Measurements from ENCODE around the gene GPC6.
"Not testable (repeated sequence)": the region's sequence is repeated elsewhere in the genome, so short reads cannot be mapped to it uniquely, and the experiment has no call there.

GPC6 gene

GRCh38 chr13:93226623-93227279 lies at the start of gene GPC6:
GPC6 (plus strand) TSS chr13:93226807.
- DNase-seq: peak; percentile 93

- peak; percentile 20 for DNase-seq
Observed at GRCh38 chr13:93180356-93180969, 46.1 kb upstream of the GPC6 start.

- DNase-seq: no peak
Observed at GRCh38 chr13:93182406-93182805, 44.2 kb upstream of the GPC6 start.

- DNase-seq: no peak
Observed at GRCh38 chr13:93183302-93183701, 43.3 kb upstream of the GPC6 start.

- no peak for DNase-seq
Observed at GRCh38 chr13:93190006-93190405, 36.6 kb upstream of the GPC6 start.

- DNase-seq: no peak
Observed at GRCh38 chr13:93193682-93194081, 32.9 kb upstream of the GPC6 start.

- DNase-seq: no peak
Observed at GRCh38 chr13:93199856-93200255, 26.8 kb upstream of the GPC6 start.

- DNase-seq: no peak
Observed at GRCh38 chr13:93200626-93201025, 26.0 kb upstream of the GPC6 start.

GRCh38 chr13:93201992-93202558 lies 24.5 kb upstream of the GPC6 start:
- no peak for DNase-seq

- DNase-seq: not testable (repeated sequence)
Observed at GRCh38 chr13:93206778-93207392, 19.7 kb upstream of the GPC6 start.

- no peak for DNase-seq
Observed at GRCh38 chr13:93216122-93216521, 10.5 kb upstream of the GPC6 start.

- no peak for DNase-seq
Observed at GRCh38 chr13:93217721-93218261, 8.8 kb upstream of the GPC6 start.

GRCh38 chr13:93218583-93218982 lies 8.0 kb upstream of the GPC6 start:
- DNase-seq: no peak

GRCh38 chr13:93220073-93220472 lies 6.5 kb upstream of the GPC6 start:
- DNase-seq: no peak

GRCh38 chr13:93222976-93223375 lies 3.6 kb upstream of the GPC6 start:
- DNase-seq: no peak

- DNase-seq: peak; percentile 56
Observed at GRCh38 chr13:93224535-93224934, 2.1 kb upstream of the GPC6 start.

- DNase-seq: no peak
Observed at GRCh38 chr13:93225610-93226009, 997 bp upstream of the GPC6 start.

GRCh38 chr13:93226065-93226622 lies 463 bp upstream of the GPC6 start:
- no peak for DNase-seq

GRCh38 chr13:93227280-93227877 lies 772 bp downstream of the GPC6 start:
- DNase-seq: peak; percentile 62

- DNase-seq: peak; percentile 86
Observed at GRCh38 chr13:93227878-93228642, 1.5 kb downstream of the GPC6 start.

GRCh38 chr13:93228643-93228937 lies 2.0 kb downstream of the GPC6 start:
- no peak for DNase-seq

- DNase-seq: peak; percentile 87
Observed at GRCh38 chr13:93230261-93230855, 3.8 kb downstream of the GPC6 start.

Measured in HCEC 1CT (cell line).